K562 (cell line): ENCODE measurements around the gene PLP2. TPM values are rescaled to one million over a fixed set of nuclear protein-coding genes. Genes with fewer than 3 reads are reported as not detected.

Experiments used
- CBX2 ChIP-seq: fragments of 200-600 bp; sonication (generic); IDR thresholded peaks from one replicate; pipeline ENCODE4 v1.6.1; 2012; ENCODE audit warnings: mild to moderate bottlenecking, low read length, inconsistent platforms; ENCODE audit not compliant: insufficient read depth, poor library complexity, severe bottlenecking
- CLOCK ChIP-seq: fragments of 250-450 bp; sonication (Bioruptor Pico); IDR thresholded peaks from 2 replicates; pipeline ENCODE4 v1.4.0; 2020; ENCODE audit warnings: mild to moderate bottlenecking, moderate library complexity, borderline replicate concordance
- FOXP4 ChIP-seq: sonication (generic); formaldehyde crosslinking; IDR thresholded peaks from 2 replicates; pipeline ENCODE4 v1.8.0; 2022; ENCODE audit warnings: mild to moderate bottlenecking, missing genetic modification reagents, borderline replicate concordance
- GABPB1 ChIP-seq: sonication (generic); formaldehyde crosslinking; IDR thresholded peaks from 2 replicates; pipeline ENCODE4 v1.8.0; 2022; ENCODE audit warnings: mild to moderate bottlenecking, missing genetic modification reagents
- HDAC8 ChIP-seq: fragments of 450-650 bp; IDR thresholded peaks from 2 replicates; pipeline ENCODE4 v1.6.1; 2016; ENCODE audit warnings: mild to moderate bottlenecking, missing genetic modification characterization, moderate library complexity, missing compliant biosample characterization
- IRF1 ChIP-seq: sonication (generic); formaldehyde crosslinking; IDR thresholded peaks from 2 replicates; pipeline ENCODE4 v1.8.0; 2022; ENCODE audit warnings: missing genetic modification reagents, mild to moderate bottlenecking, borderline replicate concordance
- IRF2 ChIP-seq: sonication (generic); formaldehyde crosslinking; IDR thresholded peaks from 2 replicates; pipeline ENCODE4 v1.8.1; 2022; ENCODE audit warnings: mild to moderate bottlenecking, missing genetic modification reagents
- KAT8 ChIP-seq: fragments of 450-650 bp; IDR thresholded peaks from 2 replicates; pipeline ENCODE4 v1.6.1; 2016; ENCODE audit warnings: low read depth, mild to moderate bottlenecking
- NFRKB ChIP-seq: fragments of 450-650 bp; IDR thresholded peaks from 2 replicates; pipeline ENCODE4 v1.6.1; 2016; ENCODE audit warnings: low read depth
- OTX1 ChIP-seq: fragments of 450-650 bp; formaldehyde crosslinking; IDR thresholded peaks from 2 replicates; pipeline ENCODE4 v1.4.0; 2022; ENCODE audit warnings: mild to moderate bottlenecking
- PREB ChIP-seq: sonication (generic); formaldehyde crosslinking; IDR thresholded peaks from 2 replicates; pipeline ENCODE4 v1.8.1; 2023; ENCODE audit warnings: mild to moderate bottlenecking, missing genetic modification reagents
- PTRF ChIP-seq: fragments of 450-650 bp; IDR thresholded peaks from 2 replicates; pipeline ENCODE4 v1.6.1; 2016; ENCODE audit warnings: mild to moderate bottlenecking, missing genetic modification characterization, missing compliant biosample characterization
- SRSF9 ChIP-seq: fragments of 200-400 bp; formaldehyde crosslinking; IDR thresholded peaks from 2 replicates; pipeline ENCODE4 v1.6.1; 2017; ENCODE audit warnings: low read depth, low read length, borderline replicate concordance
- TSC22D4 ChIP-seq: fragments of 450-650 bp; IDR thresholded peaks from 2 replicates; pipeline ENCODE4 v1.6.1; 2016; ENCODE audit warnings: missing genetic modification characterization, missing biosample characterization, control low read depth
- ZNF253 ChIP-seq: fragments of 250-450 bp; sonication (Bioruptor Pico); conservative IDR thresholded peaks from 2 replicates; pipeline ENCODE4 v1.6.1; 2021; ENCODE audit warnings: mild to moderate bottlenecking
- polyA plus RNA-seq, 8 experiments: library from polyadenylated mRNA; depleted of rRNA in 4 of 8; stranded (reverse) in 5 of 8; unstranded in 3 of 8; fragments of >200 nt; fragmentation: Nextera tagmentation in 2 of 8; fragmentation: Illumina TruSeq in 1 of 8; extraction: Ambion mirVana in 2 of 8; extraction: Trizol in 1 of 8; gene quantifications; 2 replicates each; pipeline versions ENCODE4 v1.2.1 to v1.2.3, GENCODE V29; 2011 to 2014; ENCODE audit warnings: inconsistent platforms in 1 of 8, missing spikeins in 1 of 8
- total RNA-seq, 7 experiments: library from RNA; depleted of rRNA in 6 of 7; stranded (reverse); fragments of >200 nt in 6 of 7; fragmentation: Illumina TruSeq in 2 of 7; extraction: Trizol in 2 of 7; gene quantifications; 2 replicates each; pipeline versions ENCODE4 v1.2.1 to v1.2.3, GENCODE V29; 2011 to 2021; ENCODE audit warnings: low replicate concordance in 1 of 7

Gene PLP2
- total and polyA plus RNA-seq, 9 of the 15 experiments (the other 6 are each of a cell fraction or from before 2014, with no cell fraction given), result 34.7 to 236 (median 112) TPM

- no peak for TF ChIP-seq IRF2 (CRISPR knock-in tag)
- TF ChIP-seq PREB (CRISPR knock-in tag), result no peak
- no peak for TF ChIP-seq OTX1 (CRISPR knock-in tag)
- no peak for TF ChIP-seq TSC22D4
- TF ChIP-seq CBX2, result no peak
- no peak for TF ChIP-seq CLOCK
- TF ChIP-seq KAT8, result no peak
- TF ChIP-seq SRSF9, result no peak
- no peak for TF ChIP-seq GABPB1 (CRISPR knock-in tag)
- TF ChIP-seq PTRF, result no peak
- TF ChIP-seq NFRKB, result no peak
- TF ChIP-seq ZNF253 (CRISPR knock-in tag), result no peak
- TF ChIP-seq IRF1, result no peak
- TF ChIP-seq FOXP4 (CRISPR knock-in tag), result no peak
- no peak for TF ChIP-seq HDAC8 (tag)
Measured at GRCh38 chrX:49199315-49199595, 27.6 kb downstream of the PLP2 start (continued).
